Progenitor cell of endocrine pancreas (in vitro differentiated cells): ENCODE results near the gene MIA3. TPM values are rescaled to one million over a fixed set of nuclear protein-coding genes. Genes with fewer than 3 reads are reported as not detected.

Experiments used
- DNase-seq: peaks from one replicate; pipeline ENCODE4 v3.0.0; 2021; ENCODE audit warnings: low spot score; ENCODE audit not compliant: unreplicated experiment
- H3K27ac Mint-ChIP-seq: 2 replicates; pipeline ENCODE4 v1.8.0; 2021; ENCODE audit warnings: mild to moderate bottlenecking, moderate library complexity, mixed read lengths
- H3K27me3 Mint-ChIP-seq: 2 replicates; pipeline ENCODE4 v1.8.0; 2021; ENCODE audit warnings: mixed read lengths
- H3K36me3 Mint-ChIP-seq: 2 replicates; pipeline ENCODE4 v1.8.0; 2022; ENCODE audit warnings: mixed read lengths; ENCODE audit not compliant: insufficient read depth
- H3K4me1 Mint-ChIP-seq: 2 replicates; pipeline ENCODE4 v1.8.0; 2021; ENCODE audit warnings: low read depth, mixed read lengths
- H3K4me3 Mint-ChIP-seq: 2 replicates; pipeline ENCODE4 v1.8.0; 2021; ENCODE audit warnings: low read depth, mild to moderate bottlenecking, moderate library complexity, mixed read lengths
- H3K9me3 Mint-ChIP-seq: 2 replicates; pipeline ENCODE4 v1.8.0; 2021; ENCODE audit warnings: low read depth, mixed read lengths
- CTCF ChIP-seq: fragments of 200-600 bp; sonication (generic); IDR thresholded peaks from one replicate; pipeline ENCODE4 v1.5.0; 2021; ENCODE audit warnings: antibody characterized with exemption, mild to moderate bottlenecking; ENCODE audit not compliant: unreplicated experiment
- total RNA-seq: library from RNA; stranded (reverse); gene quantifications from 2 replicates; pipeline ENCODE4 v1.2.1, GENCODE V29; 2021

MIA3 gene
- total RNA-seq, 1 donor from 2014 or later, result 67.1 TPM

- H3K9me3 Mint-ChIP-seq, result no peaks in the 10 kb centered on the region
- no peak overlapping the region for H3K4me3 Mint-ChIP-seq
- H3K4me1 Mint-ChIP-seq, result peaks cover 15% of the 10 kb centered on the region
- no peak overlapping the region for H3K27ac Mint-ChIP-seq
- no peak for TF ChIP-seq CTCF
- DNase-seq, result no peak
- H3K36me3 Mint-ChIP-seq, result peaks cover 31% of the 10 kb centered on the region
- H3K27me3 Mint-ChIP-seq, result no peaks in the 10 kb centered on the region
Observed at GRCh38 chr1:222583079-222583478, 34.8 kb upstream of the MIA3 start.

GRCh38 chr1:222586842-222587241, 31.1 kb upstream of the MIA3 start:
- DNase-seq, result no peak
- H3K36me3 Mint-ChIP-seq, result peaks cover 25% of the 10 kb centered on the region
- H3K27ac Mint-ChIP-seq, result no peak overlapping the region
- no peaks in the 10 kb centered on the region for H3K9me3 Mint-ChIP-seq
- peaks cover 29% of the 10 kb centered on the region for H3K4me1 Mint-ChIP-seq
- H3K4me3 Mint-ChIP-seq, result no peak overlapping the region
- no peak for TF ChIP-seq CTCF
- H3K27me3 Mint-ChIP-seq, result no peaks in the 10 kb centered on the region

- TF ChIP-seq CTCF, result no peak
- H3K27me3 Mint-ChIP-seq, result no peaks in the 10 kb centered on the region
- no peak overlapping the region for H3K27ac Mint-ChIP-seq
- DNase-seq, result no peak
- no peaks in the 10 kb centered on the region for H3K9me3 Mint-ChIP-seq
- peak overlapping the region; percentile 51 for H3K4me3 Mint-ChIP-seq
- H3K36me3 Mint-ChIP-seq, result peaks cover 16% of the 10 kb centered on the region
- H3K4me1 Mint-ChIP-seq, result peaks cover 29% of the 10 kb centered on the region
Observed at GRCh38 chr1:222588135-222588534, 29.8 kb upstream of the MIA3 start.

GRCh38 chr1:222589462-222590302, 28.2 kb upstream of the MIA3 start, which contains the start of gene TAF1A:
TSS of gene TAF1A (minus strand) at chr1:222589933.
- H3K9me3 Mint-ChIP-seq, result no peaks in the 10 kb centered on the region
- peak within 1 kb of the TSS; percentile 97 for H3K27ac Mint-ChIP-seq
- no peak for TF ChIP-seq CTCF
- peak; percentile 48 for DNase-seq
- H3K36me3 Mint-ChIP-seq, result peaks cover 8% of the 10 kb centered on the region
- H3K4me1 Mint-ChIP-seq, result peaks cover 29% of the 10 kb centered on the region
- H3K4me3 Mint-ChIP-seq, result peak within 1 kb of the TSS; percentile 97
- H3K27me3 Mint-ChIP-seq, result no peaks in the 10 kb centered on the region

- Mint-ChIP-seq H3K27ac (no peak overlapping the region), H3K4me3 (no peak overlapping the region), H3K36me3 (peaks cover 6% of the 10 kb centered on the region), H3K27me3 (no peaks in the 10 kb centered on the region), H3K9me3 (peaks cover 4% of the 10 kb centered on the region), H3K4me1 (peaks cover 17% of the 10 kb centered on the region)
- DNase-seq, result no peak
- TF ChIP-seq CTCF, result no peak
Observed at GRCh38 chr1:222592171-222592570, 25.7 kb upstream of the MIA3 start.
